H1 (cell line): ENCODE data around the gene PLPP2. TPM values are rescaled to one million over a fixed set of nuclear protein-coding genes. Genes with fewer than 3 reads are reported as not detected.
A peak's percentile ranks its signal among the peaks of the same experiment; 100 is the strongest.

Source experiments
- ASH2L ChIP-seq: fragments of 200-600, 300-600 bp; sonication (generic); IDR thresholded peaks from one replicate; pipeline ENCODE4 v1.7.1; 2017; ENCODE audit warnings: low read length
- BACH1 ChIP-seq: IDR thresholded peaks from 2 replicates; pipeline ENCODE4 v1.6.1; 2012; ENCODE audit warnings: low read length, improper control_type of control experiment
- BCL11A ChIP-seq, 2 experiments: IDR thresholded peaks; one replicate each; pipeline ENCODE4 v1.6.1; 2011; ENCODE audit warnings: low read depth in 2 of 2, low read length in 2 of 2, mild to moderate bottlenecking in 2 of 2
- CBX5 ChIP-seq: fragments of 300-800, 300-1000 bp; sonication (generic); IDR thresholded peaks from 2 replicates; pipeline ENCODE4 v1.7.1; 2016; ENCODE audit warnings: antibody characterized with exemption, low read length, low read depth
- CREB1 ChIP-seq: IDR thresholded peaks from 2 replicates; pipeline ENCODE4 v1.6.1; 2012; ENCODE audit warnings: inconsistent platforms
- CTCF ChIP-seq, 3 experiments: IDR thresholded peaks; 1 replicate in 2 of 3; 2 replicates in 1 of 3; pipeline versions ENCODE4 v1.5.1 to v1.6.1; 2011; ENCODE audit warnings: low read length in 3 of 3, mild to moderate bottlenecking in 3 of 3, inconsistent platforms in 2 of 3, low read depth in 1 of 3, moderate library complexity in 1 of 3; ENCODE audit not compliant: insufficient read depth in 1 of 3; ENCODE audit errors: control extremely low read depth in 1 of 3
- GABPA ChIP-seq: IDR thresholded peaks from 2 replicates; pipeline ENCODE4 v1.6.1; 2011; ENCODE audit warnings: mild to moderate bottlenecking, low read length, moderate library complexity, borderline replicate concordance; ENCODE audit not compliant: insufficient read depth
- HDAC6 ChIP-seq: IDR thresholded peaks from one replicate; pipeline ENCODE4 v1.7.1; 2012; ENCODE audit warnings: low read depth, mild to moderate bottlenecking, inconsistent platforms, low read length, moderate library complexity
- JUN ChIP-seq: IDR thresholded peaks from 2 replicates; pipeline ENCODE4 v1.6.1; 2011; ENCODE audit warnings: low read depth, mild to moderate bottlenecking, improper control_type of control experiment, low read length
- JUND ChIP-seq: IDR thresholded peaks from 2 replicates; pipeline ENCODE4 v1.6.1; 2011; ENCODE audit warnings: mild to moderate bottlenecking, improper control_type of control experiment, low read length
- KDM4A ChIP-seq: IDR thresholded peaks from one replicate; pipeline ENCODE4 v1.7.1; 2012; ENCODE audit warnings: low read depth, mild to moderate bottlenecking, moderate library complexity, low read length, inconsistent platforms; ENCODE audit not compliant: severe bottlenecking
- MAFK ChIP-seq: IDR thresholded peaks from 2 replicates; pipeline ENCODE4 v1.6.1; 2012; ENCODE audit warnings: low read depth, mild to moderate bottlenecking, improper control_type of control experiment, low read length
- PHF8 ChIP-seq: fragments of 200-600 bp; sonication (generic); conservative IDR thresholded peaks from 2 replicates; pipeline ENCODE4 v1.7.1; 2012; ENCODE audit warnings: low read depth, mild to moderate bottlenecking, inconsistent platforms, low read length, moderate library complexity
- POLR2AphosphoS5 ChIP-seq: IDR thresholded peaks from 2 replicates; pipeline ENCODE4 v1.6.1; 2011; ENCODE audit warnings: low read depth, low read length
- POU5F1 ChIP-seq: IDR thresholded peaks from 2 replicates; pipeline ENCODE4 v1.6.1; 2011; ENCODE audit warnings: low read depth, mild to moderate bottlenecking, low read length, moderate library complexity
- RAD21 ChIP-seq, 2 experiments: IDR thresholded peaks in 1 of 2; conservative IDR thresholded peaks in 1 of 2; 2 replicates each; pipeline ENCODE4 v1.6.1; 2011; ENCODE audit warnings: low read depth in 2 of 2, low read length in 2 of 2, improper control_type of control experiment in 1 of 2, inconsistent platforms in 1 of 2, mild to moderate bottlenecking in 1 of 2, moderate library complexity in 1 of 2
- SP2 ChIP-seq: IDR thresholded peaks from 2 replicates; pipeline ENCODE4 v1.6.1; 2012; ENCODE audit warnings: mild to moderate bottlenecking, low read length, inconsistent platforms
- SP4 ChIP-seq: IDR thresholded peaks from 2 replicates; pipeline ENCODE4 v1.6.1; 2012; ENCODE audit warnings: low read length, inconsistent platforms
- SUZ12 ChIP-seq: fragments of 200-600 bp; sonication (generic); IDR thresholded peaks from 2 replicates; pipeline ENCODE4 v1.6.1; 2012; ENCODE audit warnings: mild to moderate bottlenecking, inconsistent platforms, low read length, moderate library complexity, mixed read lengths
- TAF7 ChIP-seq: optimal IDR thresholded peaks from 2 replicates; pipeline ENCODE3; 2011; ENCODE audit warnings: low read depth, mild to moderate bottlenecking, inconsistent platforms, low read length, moderate library complexity, borderline replicate concordance
- USF2 ChIP-seq: IDR thresholded peaks from 2 replicates; pipeline ENCODE4 v1.6.1; 2011; ENCODE audit warnings: low read length, improper control_type of control experiment
- YY1 ChIP-seq: IDR thresholded peaks from 2 replicates; pipeline ENCODE4 v1.6.1; 2011; ENCODE audit warnings: low read depth, mild to moderate bottlenecking, low read length
- polyA plus RNA-seq, 7 experiments: library from polyadenylated mRNA; depleted of rRNA in 3 of 7; stranded (reverse) in 5 of 7; unstranded in 2 of 7; fragments of >200 nt in 5 of 7; fragments of 200-250 nt in 2 of 7; gene quantifications; 1 replicate in 5 of 7; 2 replicates in 1 of 7; 4 replicates in 1 of 7; pipeline versions ENCODE4 v1.2.1 to v1.2.3, GENCODE V29; 2011 to 2013; ENCODE audit warnings: missing spikeins in 2 of 7, mixed read lengths in 2 of 7
- total RNA-seq: library from RNA; stranded (reverse); fragmentation: NEBNext Ultra II Directional; extraction: Animal tissue kit (Norgen Biotek cat#: 25700); gene quantifications from 2 replicates; pipeline ENCODE4 v1.2.1, GENCODE V29; 2021

The PLPP2 gene
- total and polyA plus RNA-seq, 2 of the 8 experiments (the other 6 are each of a cell fraction or from before 2014, with no cell fraction given): 101 to 195 TPM

- TF ChIP-seq RAD21 (IDR thresholded peaks at IDR 0.05 in 1 of 2, conservative IDR thresholded peaks at IDR 0.05 in 1 of 2; ENCODE audit: low read depth in 2 of 2, low read length in 2 of 2): peak; percentile 53 to 74
- no peak for TF ChIP-seq BACH1
- TF ChIP-seq BCL11A (IDR thresholded peaks at IDR 0.05; ENCODE audit: low read depth in 2 of 2, low read length in 2 of 2): no peak
- no peak for TF ChIP-seq YY1
- TF ChIP-seq SUZ12: no peak
- TF ChIP-seq USF2: no peak
- no peak for TF ChIP-seq MAFK
- no peak for TF ChIP-seq TAF7
- no peak for TF ChIP-seq HDAC6
- no peak for TF ChIP-seq CBX5
- TF ChIP-seq JUND: no peak
- peak; percentile 18; the same call in 1 of the 2 replicates for TF ChIP-seq GABPA
- TF ChIP-seq KDM4A: peak; percentile 76
- TF ChIP-seq SP2: no peak
- TF ChIP-seq POU5F1: no peak
- TF ChIP-seq SP4: no peak
- TF ChIP-seq ASH2L: no peak
- TF ChIP-seq POLR2AphosphoS5: no peak
- TF ChIP-seq CTCF (IDR thresholded peaks at IDR 0.05; ENCODE audit: control extremely low read depth in 1 of 3, insufficient read depth in 1 of 3, low read depth in 1 of 3, low read length in 3 of 3): peak; percentile 88 to 97 (median 90)
- TF ChIP-seq PHF8: no peak
- peak; percentile 43; the same call in 1 of the 2 replicates for TF ChIP-seq CREB1
- TF ChIP-seq JUN: no peak
Measured at GRCh38 chr19:294946-295686, 3.9 kb upstream of the PLPP2 start (continued).
